GM12872 (cell line): ENCODE results near the gene TXNRD2.

ENCODE experiments used
- TF ChIP-seq, protein P1 (sequence below): IDR thresholded peaks from 3 replicates; pipeline ENCODE4 v1.5.1; 2011; ENCODE audit warnings: low read depth, mild to moderate bottlenecking, low read length, moderate library complexity; ENCODE audit not compliant: insufficient read depth

Gene TXNRD2

DNA sequence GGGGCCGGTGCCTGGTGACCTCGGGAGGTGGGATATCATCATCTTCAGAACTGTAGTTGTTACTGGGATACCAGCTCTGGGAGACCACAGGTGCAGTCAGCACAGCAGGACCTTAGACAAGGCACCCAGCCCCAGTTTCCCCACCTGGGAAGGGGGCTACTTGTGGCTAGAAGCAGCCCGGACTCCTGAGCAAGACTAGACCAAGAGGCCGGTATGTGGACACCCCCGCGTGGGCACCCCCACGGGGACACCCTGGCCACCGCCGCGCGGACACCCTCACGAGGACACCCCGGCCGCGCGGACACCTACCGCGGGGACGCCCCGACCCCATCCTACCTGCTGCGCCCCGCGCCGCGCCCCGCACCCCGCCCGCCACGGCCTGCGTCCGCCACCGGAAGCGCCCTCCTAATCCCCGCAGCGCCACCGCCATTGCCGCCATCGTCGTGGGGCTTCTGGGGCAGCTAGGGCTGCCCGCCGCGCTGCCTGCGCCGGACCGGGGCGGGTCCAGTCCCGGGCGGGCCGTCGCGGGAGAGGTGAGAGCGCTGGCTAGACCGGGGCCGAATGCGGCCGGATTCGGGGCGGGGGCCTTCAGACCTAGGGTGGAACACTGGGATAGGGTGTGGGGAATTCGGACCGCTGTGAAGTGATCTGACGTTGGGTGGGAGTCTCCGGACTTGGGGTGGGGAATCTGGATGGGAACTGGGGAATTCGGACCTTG, at the start of gene TXNRD2, which contains the start of gene COMT:
TXNRD2 (minus strand) TSS at position 454 of the 718 bp plus-strand sequence; CDS start at position 439, 15 bp downstream.
COMT (plus strand) TSS at position 408 of the 718 bp plus-strand sequence. CDS start 20,755 bp downstream, outside the sequence.
- TF ChIP-seq, protein P1, sequence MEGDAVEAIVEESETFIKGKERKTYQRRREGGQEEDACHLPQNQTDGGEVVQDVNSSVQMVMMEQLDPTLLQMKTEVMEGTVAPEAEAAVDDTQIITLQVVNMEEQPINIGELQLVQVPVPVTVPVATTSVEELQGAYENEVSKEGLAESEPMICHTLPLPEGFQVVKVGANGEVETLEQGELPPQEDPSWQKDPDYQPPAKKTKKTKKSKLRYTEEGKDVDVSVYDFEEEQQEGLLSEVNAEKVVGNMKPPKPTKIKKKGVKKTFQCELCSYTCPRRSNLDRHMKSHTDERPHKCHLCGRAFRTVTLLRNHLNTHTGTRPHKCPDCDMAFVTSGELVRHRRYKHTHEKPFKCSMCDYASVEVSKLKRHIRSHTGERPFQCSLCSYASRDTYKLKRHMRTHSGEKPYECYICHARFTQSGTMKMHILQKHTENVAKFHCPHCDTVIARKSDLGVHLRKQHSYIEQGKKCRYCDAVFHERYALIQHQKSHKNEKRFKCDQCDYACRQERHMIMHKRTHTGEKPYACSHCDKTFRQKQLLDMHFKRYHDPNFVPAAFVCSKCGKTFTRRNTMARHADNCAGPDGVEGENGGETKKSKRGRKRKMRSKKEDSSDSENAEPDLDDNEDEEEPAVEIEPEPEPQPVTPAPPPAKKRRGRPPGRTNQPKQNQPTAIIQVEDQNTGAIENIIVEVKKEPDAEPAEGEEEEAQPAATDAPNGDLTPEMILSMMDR, result no peak

DNA sequence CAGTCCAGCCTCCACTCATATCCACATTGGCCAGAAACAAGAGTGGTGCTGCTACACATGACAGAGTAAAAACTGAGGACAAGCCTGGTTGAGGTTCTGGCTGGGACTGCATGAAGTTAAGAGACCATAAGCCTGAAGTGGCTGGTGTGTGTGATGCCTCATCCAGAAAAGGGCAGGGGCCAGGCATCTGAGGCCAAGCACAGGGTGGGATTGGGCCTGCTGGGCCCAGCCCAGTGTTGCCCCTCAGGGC, 49.7 kb upstream of the TXNRD2 start:
- TF ChIP-seq, protein P1, result no peak

DNA sequence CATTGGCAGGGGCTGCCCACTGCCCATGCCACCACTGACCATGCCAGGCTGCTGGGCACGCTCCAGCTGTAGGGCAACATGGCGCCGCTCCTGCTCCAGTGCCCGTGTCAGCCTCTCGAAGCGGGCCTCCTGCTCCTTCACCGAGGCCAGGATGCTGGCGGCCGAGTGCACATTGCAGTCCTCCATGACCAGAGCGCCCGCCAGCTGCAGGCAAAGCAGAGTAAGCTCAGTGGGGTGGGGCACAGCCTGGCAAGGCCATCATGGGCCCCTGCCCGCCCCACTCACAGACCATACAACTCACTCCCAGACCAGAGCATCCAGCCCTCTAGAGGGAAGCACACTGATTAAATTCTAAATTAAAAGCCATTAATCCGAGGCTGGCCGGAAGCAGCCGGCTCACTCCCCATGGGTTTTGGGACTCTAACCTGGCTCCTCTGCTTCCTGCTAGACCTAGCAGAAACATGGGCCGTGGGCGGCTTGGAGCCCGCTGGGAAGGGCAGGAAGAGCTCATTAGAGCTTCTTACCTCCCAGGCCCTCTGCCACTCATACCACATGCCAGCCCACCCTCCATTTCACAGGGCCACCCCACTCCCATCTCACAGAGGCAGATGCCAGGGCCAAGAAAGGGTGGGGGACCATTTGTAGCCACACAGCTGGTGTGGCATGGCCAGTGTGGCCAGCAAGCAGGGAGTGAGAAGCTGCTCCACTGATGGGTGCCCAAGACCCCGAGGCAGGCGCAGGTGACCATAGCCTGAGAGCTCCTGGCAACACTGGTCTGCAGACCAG, 49.2 kb upstream of the TXNRD2 start:
- TF ChIP-seq, protein P1, result no peak

DNA sequence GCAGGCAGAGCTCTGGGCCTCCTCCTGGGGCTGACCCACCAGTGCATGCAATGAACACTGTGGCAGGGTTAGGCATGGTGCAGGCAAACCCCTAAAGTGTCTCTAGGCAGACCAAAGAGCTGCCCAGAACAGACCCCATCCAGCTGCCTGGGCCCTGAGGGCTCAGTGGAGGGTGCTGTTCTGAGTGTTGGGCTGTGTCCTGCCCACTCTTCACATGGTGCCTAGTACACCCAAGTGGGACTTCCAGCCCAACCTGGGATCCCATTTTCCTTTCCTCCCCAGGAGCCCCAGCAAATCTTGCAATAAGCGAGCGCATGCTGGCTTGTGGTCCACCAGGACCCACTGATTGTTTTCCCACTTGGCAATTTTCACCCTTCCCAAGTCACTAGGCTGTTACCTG, 48.6 kb upstream of the TXNRD2 start:
- TF ChIP-seq, protein P1, result no peak

DNA sequence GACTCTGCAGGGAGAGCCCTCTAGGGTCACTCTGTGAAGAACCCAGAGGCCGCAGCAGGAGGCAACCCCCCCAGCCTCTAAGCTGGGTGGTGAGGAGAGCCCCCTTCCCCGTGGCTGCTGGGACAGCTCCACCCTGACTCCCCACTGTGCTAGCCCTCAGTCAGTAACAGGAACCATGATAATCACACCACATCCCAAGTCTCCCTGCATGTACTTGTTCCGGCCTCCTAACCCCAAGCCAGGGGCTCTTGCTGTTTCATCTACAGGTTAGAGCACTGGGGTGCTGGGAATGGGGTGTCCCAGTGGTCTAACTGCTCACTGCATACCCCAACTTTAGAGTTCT, 48.1 kb upstream of the TXNRD2 start:
- TF ChIP-seq, protein P1, result no peak

DNA sequence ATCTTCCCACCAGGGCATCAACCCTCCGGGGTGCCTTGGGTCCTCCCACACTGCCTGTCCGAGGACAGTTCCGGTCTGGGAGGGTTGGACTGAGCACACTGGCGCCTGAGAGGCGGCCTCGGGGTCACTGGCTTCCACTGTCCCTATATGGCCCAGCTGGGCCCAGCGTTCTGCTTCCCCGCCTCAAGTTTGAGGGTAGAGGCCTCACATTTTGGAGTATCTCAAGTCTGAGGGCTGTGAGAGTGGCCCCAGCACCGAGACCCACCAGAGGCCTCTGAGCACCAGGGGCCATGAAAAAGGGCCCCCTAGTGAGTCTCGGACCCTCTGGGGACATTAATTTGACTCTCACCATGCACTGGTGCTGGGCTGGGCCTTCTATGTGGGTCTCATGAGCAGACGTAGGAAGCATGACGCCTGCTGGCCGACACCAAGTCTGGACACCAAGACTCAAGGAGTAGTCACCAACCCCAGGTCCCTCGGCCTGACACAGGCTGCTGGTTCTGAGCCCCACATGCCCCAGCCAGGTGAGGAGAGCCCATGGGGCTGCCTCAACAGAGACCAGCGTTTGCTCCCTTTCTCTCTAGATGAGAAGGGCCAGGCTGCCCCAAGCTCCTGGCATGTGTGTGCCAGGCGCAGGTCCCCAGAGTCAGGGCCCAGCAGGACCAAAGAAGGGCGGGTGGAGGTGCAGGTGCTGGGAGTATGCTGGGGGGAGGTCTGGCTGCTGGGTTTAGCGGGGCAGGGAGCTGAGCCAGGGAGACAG, 47.5 kb upstream of the TXNRD2 start:
- TF ChIP-seq, protein P1, result no peak

DNA sequence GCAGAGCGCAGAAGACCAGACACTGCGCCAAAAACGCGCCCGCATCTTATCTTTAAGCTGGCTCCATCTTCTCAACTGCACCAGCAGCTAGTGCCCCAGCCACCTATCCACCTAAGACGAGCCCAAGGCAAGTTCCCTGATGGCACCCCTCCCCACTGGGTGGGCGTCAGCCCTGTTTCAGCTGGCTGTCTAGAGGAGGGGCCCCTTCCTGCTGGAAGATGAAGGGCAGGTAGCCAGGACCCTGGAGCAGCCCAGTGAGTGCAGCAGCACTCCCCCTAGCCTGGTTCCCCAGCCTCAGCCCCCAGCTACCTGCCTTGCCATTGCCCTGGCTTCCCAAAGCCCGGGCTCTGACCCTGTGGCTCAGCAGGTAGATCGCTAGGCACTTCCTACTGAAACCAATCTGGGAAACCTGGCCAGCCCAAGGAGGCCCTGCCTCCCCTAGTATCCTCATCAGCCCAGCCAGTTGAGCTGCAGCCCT, 46.8 kb upstream of the TXNRD2 start:
- TF ChIP-seq, protein P1, result no peak
